Activated CD4-positive, alpha-beta memory T cell treated with anti-CD3 and anti-CD28 coated beads, Interleukin-2, amount 10 ng/mL, durations not matched to agents 7 days and 5 days (primary cell): ENCODE measurements around the gene ARHGAP32. TPM values are rescaled to one million over a fixed set of nuclear protein-coding genes. Genes with fewer than 3 reads are reported as not detected.
"Not testable (repeated sequence)": the region's sequence is repeated elsewhere in the genome, so short reads cannot be mapped to it uniquely, and the experiment has no call there.

Experiments
- CTCF ChIA-PET: fragments of 350-600 bp; sonication (Branson Sonifier 250); formaldehyde crosslinking; loops from one replicate; lab custom pipeline; 2021; ENCODE audit warnings: antibody characterized with exemption, inconsistent platforms; lab: Charles Lee
- POLR2A ChIA-PET: fragments of 350-600 bp; sonication (Branson Sonifier 250); formaldehyde crosslinking; loops from one replicate; lab custom pipeline; 2021; ENCODE audit warnings: antibody characterized with exemption; lab: Charles Lee
- DNase-seq: peaks from one replicate; pipeline ENCODE4 v3.0.0-alpha.2; 2020
- H3K27ac Mint-ChIP-seq: one replicate; pipeline ENCODE4 v1.8.0; 2021; ENCODE audit warnings: mild to moderate bottlenecking, mixed read lengths
- H3K27me3 Mint-ChIP-seq: one replicate; pipeline ENCODE4 v1.8.0; 2021; ENCODE audit warnings: mixed read lengths
- H3K36me3 Mint-ChIP-seq: one replicate; pipeline ENCODE4 v1.8.0; 2021; ENCODE audit warnings: low read depth, mixed read lengths
- H3K4me1 Mint-ChIP-seq: one replicate; pipeline ENCODE4 v1.8.0; 2021; ENCODE audit warnings: mixed read lengths
- H3K4me3 Mint-ChIP-seq: one replicate; pipeline ENCODE4 v1.8.0; 2021; ENCODE audit warnings: mild to moderate bottlenecking, mixed read lengths
- H3K9me3 Mint-ChIP-seq: one replicate; pipeline ENCODE4 v1.8.0; 2021; ENCODE audit warnings: mixed read lengths
- total RNA-seq, 2 experiments: library from RNA; stranded (reverse); gene quantifications; one replicate each; pipeline ENCODE4 v1.2.3, GENCODE V29; 2021

Gene ARHGAP32
- total RNA-seq, 2 experiments from 2014 or later, result 1.3 to 1.7 TPM

DNA sequence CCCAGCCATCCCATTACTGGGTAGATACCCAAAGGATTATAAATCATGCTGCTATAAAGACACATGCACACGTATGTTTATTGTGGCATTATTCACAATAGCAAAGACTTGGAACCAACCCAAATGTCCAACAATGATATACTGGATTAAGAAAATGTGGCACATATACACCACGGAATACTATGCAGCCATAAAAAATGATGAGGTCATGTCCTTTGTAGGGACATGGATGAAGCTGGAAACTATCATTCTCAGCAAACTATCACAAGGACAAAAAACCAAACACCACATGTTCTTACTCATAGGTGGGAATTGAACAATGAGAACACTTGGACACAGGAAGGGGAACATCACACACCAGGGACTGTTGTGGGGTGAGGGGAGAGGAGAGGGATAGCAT, 7.0 kb downstream of the ARHGAP32 start:
- H3K27me3 Mint-ChIP-seq, H3K4me1 Mint-ChIP-seq, CTCF ChIA-PET, H3K36me3 Mint-ChIP-seq, H3K27ac Mint-ChIP-seq, H3K9me3 Mint-ChIP-seq, POLR2A ChIA-PET, DNase-seq, H3K4me3 Mint-ChIP-seq: not testable (repeated sequence)

- CTCF ChIA-PET, result interaction anchor here (0.6 kb wide), 1 partner anchor 1608 kb away, joined by 3 read pairs; no protein-coding TSS in a partner anchor
- POLR2A ChIA-PET, result no interaction called here
- H3K4me3 Mint-ChIP-seq, result no peak overlapping the region
- H3K27me3 Mint-ChIP-seq, result no peaks in the 10 kb centered on the region
- no peaks in the 10 kb centered on the region for H3K4me1 Mint-ChIP-seq
- H3K36me3 Mint-ChIP-seq, result no peaks in the 10 kb centered on the region
- H3K9me3 Mint-ChIP-seq, result no peaks in the 10 kb centered on the region
- H3K27ac Mint-ChIP-seq, result no peak overlapping the region
- DNase-seq, result no peak
Observed at GRCh38 chr11:129184581-129184980, 7.5 kb downstream of the ARHGAP32 start.

- CTCF ChIA-PET, result no interaction called here
- no peak overlapping the region for H3K27ac Mint-ChIP-seq
Observed at GRCh38 chr11:129167315-129167714, 24.8 kb downstream of the ARHGAP32 start.

DNA sequence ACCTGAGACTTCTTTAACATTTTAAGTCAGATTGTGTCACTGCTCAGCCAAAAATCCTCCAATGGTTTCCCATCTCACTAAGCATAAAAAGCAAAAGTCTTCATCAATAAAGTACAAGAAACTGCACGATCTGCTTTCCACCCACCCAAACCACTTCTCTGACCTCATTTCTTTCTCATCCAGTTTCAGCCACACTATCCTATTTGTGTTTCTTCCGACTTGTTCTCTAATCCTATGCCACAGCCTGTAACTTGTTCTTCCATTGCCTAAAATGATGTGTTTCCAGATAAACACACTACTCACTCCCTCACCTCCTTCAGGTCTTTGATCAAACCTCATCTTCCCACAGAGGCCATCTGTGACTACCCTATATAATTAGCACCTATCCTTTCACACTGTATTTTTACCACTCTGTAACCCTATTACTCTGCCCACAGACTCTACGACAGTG, 28.4 kb downstream of the ARHGAP32 start:
- CTCF ChIA-PET, result no interaction called here
- Mint-ChIP-seq H3K4me1 (no peaks in the 10 kb centered on the region), H3K9me3 (no peaks in the 10 kb centered on the region), H3K27ac (no peak overlapping the region), H3K4me3 (no peak overlapping the region), H3K36me3 (no peaks in the 10 kb centered on the region), H3K27me3 (no peaks in the 10 kb centered on the region)
- no peak for DNase-seq
- POLR2A ChIA-PET, result no interaction called here

More at GRCh38 chr11:129167315-129167714, 24.8 kb downstream of the ARHGAP32 start:
- Mint-ChIP-seq H3K9me3 (no peaks in the 10 kb centered on the region), H3K36me3 (no peaks in the 10 kb centered on the region), H3K27me3 (no peaks in the 10 kb centered on the region), H3K4me3 (no peak overlapping the region), H3K4me1 (no peaks in the 10 kb centered on the region)
- DNase-seq, result no peak
- POLR2A ChIA-PET, result no interaction called here

DNA sequence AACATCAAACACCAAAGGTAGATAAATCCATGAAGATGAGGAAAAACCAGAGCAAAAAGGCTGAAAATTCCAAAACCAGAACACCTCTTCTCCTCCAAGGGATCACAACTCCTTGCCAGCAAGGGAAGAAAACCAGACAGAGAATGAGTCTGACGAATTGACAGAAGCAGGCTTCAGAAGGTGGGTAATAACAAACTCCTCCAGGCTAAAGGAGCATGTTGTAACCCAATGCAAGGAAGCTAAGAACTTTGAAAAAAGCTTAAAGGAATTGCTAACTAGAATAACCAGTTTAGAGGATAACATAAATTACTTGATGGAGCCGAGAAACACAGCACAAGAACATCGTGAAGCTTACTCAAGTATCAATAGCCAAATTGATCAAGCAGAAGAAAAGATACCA, 35.0 kb downstream of the ARHGAP32 start:
- H3K36me3 Mint-ChIP-seq, DNase-seq, H3K4me3 Mint-ChIP-seq, H3K9me3 Mint-ChIP-seq, H3K27ac Mint-ChIP-seq, H3K27me3 Mint-ChIP-seq, H3K4me1 Mint-ChIP-seq, CTCF ChIA-PET, POLR2A ChIA-PET: not testable (repeated sequence)

DNA sequence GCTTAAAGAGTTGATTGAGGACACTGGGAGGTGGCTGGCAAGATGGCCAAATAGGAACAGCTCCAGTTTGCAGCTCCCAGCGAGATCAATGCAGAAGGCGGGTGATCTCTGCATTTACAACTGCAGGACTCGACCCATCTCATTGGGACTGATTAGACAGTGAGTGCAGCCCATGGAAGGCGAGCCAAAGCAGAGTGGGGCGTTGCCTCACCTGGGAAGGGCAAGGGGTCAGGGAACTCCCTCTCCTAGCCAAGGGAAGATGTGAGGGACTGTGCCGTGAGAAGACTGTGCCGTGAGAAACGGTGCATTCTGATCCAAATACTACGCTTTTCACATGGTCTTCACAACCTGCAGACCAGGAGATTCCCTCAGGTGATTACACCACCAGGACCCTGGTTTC, 36.4 kb downstream of the ARHGAP32 start:
- no peak for DNase-seq
- H3K27me3 Mint-ChIP-seq, result no peaks in the 10 kb centered on the region
- no peak overlapping the region for H3K4me3 Mint-ChIP-seq
- no peaks in the 10 kb centered on the region for H3K36me3 Mint-ChIP-seq
- peaks cover 4% of the 10 kb centered on the region for H3K9me3 Mint-ChIP-seq
- H3K27ac Mint-ChIP-seq, result no peak overlapping the region
- ChIA-PET POLR2A (no interaction called here), CTCF (no interaction called here)
- H3K4me1 Mint-ChIP-seq, result no peaks in the 10 kb centered on the region

DNA sequence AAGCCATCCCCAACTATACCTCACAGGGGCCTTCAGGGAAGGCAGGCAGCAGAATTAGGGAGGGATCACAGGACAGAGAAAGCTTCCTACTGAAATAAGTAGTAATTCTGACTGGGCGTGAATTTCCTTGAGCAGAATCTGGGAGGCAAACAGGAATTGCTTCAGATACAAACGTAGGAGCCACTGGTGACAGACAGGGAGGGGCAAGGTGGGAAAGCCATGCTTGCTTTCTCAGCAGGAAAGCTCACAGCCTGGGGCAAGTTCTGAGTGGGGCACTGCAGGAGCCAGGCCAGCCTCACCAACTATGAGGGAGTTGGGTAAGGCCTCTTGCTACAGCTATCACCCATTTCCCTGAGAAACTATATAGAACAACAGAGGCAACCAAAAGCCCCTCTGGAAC, 43.6 kb downstream of the ARHGAP32 start:
- no peaks in the 10 kb centered on the region for H3K36me3 Mint-ChIP-seq
- H3K27me3 Mint-ChIP-seq, result no peaks in the 10 kb centered on the region
- H3K27ac Mint-ChIP-seq, result no peak overlapping the region
- H3K4me3 Mint-ChIP-seq, result no peak overlapping the region
- POLR2A ChIA-PET, result no interaction called here
- DNase-seq, result no peak
- no peaks in the 10 kb centered on the region for H3K4me1 Mint-ChIP-seq
- CTCF ChIA-PET, result no interaction called here
- peaks cover 7% of the 10 kb centered on the region for H3K9me3 Mint-ChIP-seq

DNA sequence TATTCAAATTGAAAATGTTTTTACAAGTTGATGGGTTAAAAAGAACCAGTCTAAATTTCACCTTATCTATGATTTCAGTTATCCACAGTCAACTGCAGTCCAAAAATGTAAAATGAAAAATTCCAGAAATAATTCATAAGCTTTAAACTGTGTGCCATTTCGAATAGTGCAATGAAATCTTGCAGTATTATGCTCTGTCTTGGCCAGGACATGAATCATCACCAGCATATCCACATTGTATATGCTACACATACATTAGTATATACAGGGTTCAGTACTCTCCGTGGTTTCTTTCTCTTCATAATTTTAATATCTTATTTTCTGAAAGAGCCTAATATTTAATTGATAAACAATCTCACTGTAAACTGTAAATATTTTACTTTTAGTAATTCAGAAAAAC, 45.9 kb downstream of the ARHGAP32 start:
- no peak for DNase-seq
- CTCF ChIA-PET, result interaction anchor here (0.6 kb wide), 1 partner anchor 185 kb away, joined by 3 read pairs; no protein-coding TSS in a partner anchor
- H3K27me3 Mint-ChIP-seq, result no peaks in the 10 kb centered on the region
- peaks cover 3% of the 10 kb centered on the region for H3K9me3 Mint-ChIP-seq
- H3K4me3 Mint-ChIP-seq, result no peak overlapping the region
- POLR2A ChIA-PET, result no interaction called here
- H3K36me3 Mint-ChIP-seq, result no peaks in the 10 kb centered on the region
- H3K27ac Mint-ChIP-seq, result no peak overlapping the region
- no peaks in the 10 kb centered on the region for H3K4me1 Mint-ChIP-seq

DNA sequence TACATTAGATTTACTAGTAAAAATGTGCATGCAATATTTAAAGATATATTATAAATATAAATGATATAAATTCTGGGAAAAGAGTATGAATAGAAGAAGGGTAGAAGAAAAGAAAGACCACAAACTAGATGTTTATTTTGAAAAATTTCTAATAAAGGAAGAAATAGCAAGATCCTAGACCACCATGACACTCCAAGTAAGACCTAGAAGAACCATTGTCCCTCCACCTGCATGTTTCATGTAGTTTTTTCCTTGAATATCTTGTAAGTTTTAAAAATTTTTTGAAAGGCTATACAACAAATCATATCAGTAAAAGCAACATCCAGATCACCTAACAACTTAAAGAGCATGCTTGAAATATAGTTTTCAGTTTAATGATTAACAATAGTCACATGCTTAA, 46.8 kb downstream of the ARHGAP32 start:
- no peaks in the 10 kb centered on the region for H3K36me3 Mint-ChIP-seq
- H3K9me3 Mint-ChIP-seq, result no peaks in the 10 kb centered on the region
- no peak overlapping the region for H3K27ac Mint-ChIP-seq
- no peak overlapping the region for H3K4me3 Mint-ChIP-seq
- no peaks in the 10 kb centered on the region for H3K27me3 Mint-ChIP-seq
- no peaks in the 10 kb centered on the region for H3K4me1 Mint-ChIP-seq
- ChIA-PET POLR2A (no interaction called here), CTCF (no interaction called here)
- DNase-seq, result no peak

DNA sequence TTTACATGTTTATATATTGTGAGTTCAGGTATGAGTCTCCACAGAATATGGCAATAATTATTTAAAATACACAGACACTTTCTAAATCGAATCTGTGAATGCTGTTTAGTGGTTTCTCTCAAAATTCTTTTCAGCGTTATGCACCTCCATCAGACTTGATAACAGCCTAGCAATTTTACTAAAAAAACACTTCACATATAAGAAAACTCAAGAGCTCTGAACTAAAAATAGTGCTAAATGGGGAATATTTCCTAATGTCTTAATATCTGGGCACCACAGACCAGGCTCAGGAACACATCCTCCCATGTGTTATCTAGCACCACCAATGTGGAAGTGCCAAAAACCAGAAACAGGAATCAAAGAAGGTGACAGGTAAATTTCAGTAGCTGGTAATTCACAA, 47.9 kb downstream of the ARHGAP32 start:
- no peak overlapping the region for H3K27ac Mint-ChIP-seq
- no peaks in the 10 kb centered on the region for H3K9me3 Mint-ChIP-seq
- POLR2A ChIA-PET, result no interaction called here
- CTCF ChIA-PET, result interaction anchor here (0.6 kb wide), 1 partner anchor 1149 kb away, joined by 3 read pairs; no protein-coding TSS in a partner anchor
- H3K36me3 Mint-ChIP-seq, result no peaks in the 10 kb centered on the region
- DNase-seq, result no peak
- H3K4me3 Mint-ChIP-seq, result no peak overlapping the region
- H3K27me3 Mint-ChIP-seq, result no peaks in the 10 kb centered on the region
- H3K4me1 Mint-ChIP-seq, result no peaks in the 10 kb centered on the region

GRCh38 chr11:129143335-129143734, 48.8 kb downstream of the ARHGAP32 start:
- H3K9me3 Mint-ChIP-seq, result no peaks in the 10 kb centered on the region
- CTCF ChIA-PET, result no interaction called here
- no peaks in the 10 kb centered on the region for H3K36me3 Mint-ChIP-seq
- no peak overlapping the region for H3K4me3 Mint-ChIP-seq
- no peak overlapping the region for H3K27ac Mint-ChIP-seq
- POLR2A ChIA-PET, result no interaction called here
- DNase-seq, result no peak
- H3K4me1 Mint-ChIP-seq, result no peaks in the 10 kb centered on the region
- H3K27me3 Mint-ChIP-seq, result no peaks in the 10 kb centered on the region

GRCh38 chr11:129141748-129142523, 50.2 kb downstream of the ARHGAP32 start:
- ChIA-PET POLR2A (no interaction called here), CTCF (no interaction called here)
- DNase-seq, result no peak
- no peaks in the 10 kb centered on the region for H3K9me3 Mint-ChIP-seq
- no peak overlapping the region for H3K4me3 Mint-ChIP-seq
- H3K27ac Mint-ChIP-seq, result no peak overlapping the region
- no peaks in the 10 kb centered on the region for H3K36me3 Mint-ChIP-seq
- H3K4me1 Mint-ChIP-seq, result no peaks in the 10 kb centered on the region
- H3K27me3 Mint-ChIP-seq, result no peaks in the 10 kb centered on the region

DNA sequence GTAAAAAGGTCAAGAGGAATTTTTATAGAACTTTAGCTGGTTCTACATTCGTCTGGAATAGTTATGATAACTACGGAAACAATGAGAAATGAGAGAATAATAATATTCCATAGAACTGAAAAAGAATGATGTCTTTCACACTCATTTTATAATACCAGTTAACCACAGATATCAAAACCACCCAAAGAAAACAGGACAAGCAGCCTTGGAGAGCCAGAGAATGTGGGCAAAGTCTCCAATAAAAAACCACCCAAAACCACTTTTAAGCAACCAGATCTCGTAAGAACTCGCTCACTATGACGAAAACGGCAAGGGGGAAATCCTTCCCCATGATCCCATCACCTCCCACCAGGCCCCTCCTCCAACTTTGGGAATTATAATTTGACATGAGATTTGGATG, 60.8 kb downstream of the ARHGAP32 start:
- H3K4me3 Mint-ChIP-seq, result no peak overlapping the region
- no peaks in the 10 kb centered on the region for H3K36me3 Mint-ChIP-seq
- ChIA-PET CTCF (no interaction called here), POLR2A (no interaction called here)
- no peaks in the 10 kb centered on the region for H3K4me1 Mint-ChIP-seq
- no peaks in the 10 kb centered on the region for H3K9me3 Mint-ChIP-seq
- H3K27ac Mint-ChIP-seq, result no peak overlapping the region
- DNase-seq, result no peak
- H3K27me3 Mint-ChIP-seq, result no peaks in the 10 kb centered on the region
